Activated naive CD8-positive, alpha-beta T cell (primary cell): ENCODE data around the gene IL1R1.

Source experiments
- H3K27ac Mint-ChIP-seq: one replicate; pipeline ENCODE4 v1.8.0; 2021; ENCODE audit warnings: mixed read lengths
- H3K27me3 Mint-ChIP-seq: one replicate; pipeline ENCODE4 v1.8.0; 2021; ENCODE audit warnings: mixed read lengths
- H3K36me3 Mint-ChIP-seq: one replicate; pipeline ENCODE4 v1.8.0; 2021; ENCODE audit warnings: mixed read lengths
- H3K4me1 Mint-ChIP-seq: one replicate; pipeline ENCODE4 v1.8.0; 2021; ENCODE audit warnings: low read depth, mixed read lengths
- H3K4me3 Mint-ChIP-seq: one replicate; pipeline ENCODE4 v1.8.0; 2021; ENCODE audit warnings: mild to moderate bottlenecking, mixed read lengths
- H3K9me3 Mint-ChIP-seq: one replicate; pipeline ENCODE4 v1.8.0; 2021; ENCODE audit warnings: low read depth, mixed read lengths

IL1R1 gene

DNA sequence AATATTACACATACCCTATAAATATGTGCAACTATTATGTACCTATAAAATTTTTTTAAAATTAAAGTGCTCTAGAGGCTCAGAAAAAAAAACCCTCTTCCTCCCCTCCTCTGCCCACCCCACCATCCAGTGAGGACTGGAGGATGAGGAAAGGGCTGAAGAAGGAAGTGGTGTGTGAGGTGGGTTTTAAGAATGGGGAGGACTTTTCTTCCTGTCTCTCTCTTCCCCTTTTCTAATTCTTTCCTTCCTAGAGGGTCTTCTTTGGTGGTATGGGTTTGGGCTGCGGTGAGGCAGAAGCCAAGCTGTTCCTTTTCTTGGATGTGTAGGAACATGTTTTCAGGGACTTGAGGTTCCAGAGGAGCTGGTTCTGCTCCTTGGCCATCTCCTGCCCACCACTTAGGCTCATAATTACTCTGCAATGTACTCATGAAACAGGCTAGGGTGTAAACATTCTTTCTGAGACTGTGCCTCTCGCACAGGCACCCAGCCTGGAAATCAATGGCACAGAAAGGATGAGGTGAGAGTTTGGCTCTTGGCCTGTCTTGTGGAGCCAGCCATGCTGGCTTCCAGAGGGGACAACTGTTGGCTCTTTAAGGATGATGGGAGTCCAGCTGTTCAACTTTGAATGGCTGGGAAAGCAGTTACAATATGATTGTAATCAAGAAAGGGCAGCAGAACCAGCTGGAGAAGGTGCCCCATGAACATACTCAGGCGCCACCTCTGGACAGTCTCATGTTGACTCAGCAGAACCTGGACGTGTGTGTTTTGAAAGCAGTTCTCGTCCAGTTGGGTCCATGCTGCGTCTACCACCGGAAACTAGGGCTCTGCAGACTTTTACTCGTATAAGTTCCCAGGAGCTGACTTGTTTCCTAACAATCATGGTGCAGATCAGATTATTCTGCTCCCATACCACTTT, 82.5 kb downstream of the IL1R1 start:
- H3K4me3 Mint-ChIP-seq, result no peak overlapping the region
- H3K27ac Mint-ChIP-seq, result peak overlapping the region; percentile 30
- no peaks in the 10 kb centered on the region for H3K9me3 Mint-ChIP-seq
- peaks cover 36% of the 10 kb centered on the region for H3K4me1 Mint-ChIP-seq
- no peaks in the 10 kb centered on the region for H3K27me3 Mint-ChIP-seq
- no peaks in the 10 kb centered on the region for H3K36me3 Mint-ChIP-seq

- H3K27ac Mint-ChIP-seq, result peak overlapping the region; percentile 93
- no peaks in the 10 kb centered on the region for H3K9me3 Mint-ChIP-seq
- H3K36me3 Mint-ChIP-seq, result no peaks in the 10 kb centered on the region
- H3K4me1 Mint-ChIP-seq, result peaks cover 36% of the 10 kb centered on the region
- no peaks in the 10 kb centered on the region for H3K27me3 Mint-ChIP-seq
- H3K4me3 Mint-ChIP-seq, result no peak overlapping the region
Measured at GRCh38 chr2:102226171-102226570, 83.6 kb downstream of the IL1R1 start.

GRCh38 chr2:102226612-102227391, 84.3 kb downstream of the IL1R1 start:
- Mint-ChIP-seq H3K36me3 (peaks cover 2% of the 10 kb centered on the region), H3K4me3 (peak overlapping the region; percentile 42), H3K27ac (peak overlapping the region; percentile 93), H3K4me1 (peaks cover 36% of the 10 kb centered on the region), H3K27me3 (no peaks in the 10 kb centered on the region), H3K9me3 (no peaks in the 10 kb centered on the region)

DNA sequence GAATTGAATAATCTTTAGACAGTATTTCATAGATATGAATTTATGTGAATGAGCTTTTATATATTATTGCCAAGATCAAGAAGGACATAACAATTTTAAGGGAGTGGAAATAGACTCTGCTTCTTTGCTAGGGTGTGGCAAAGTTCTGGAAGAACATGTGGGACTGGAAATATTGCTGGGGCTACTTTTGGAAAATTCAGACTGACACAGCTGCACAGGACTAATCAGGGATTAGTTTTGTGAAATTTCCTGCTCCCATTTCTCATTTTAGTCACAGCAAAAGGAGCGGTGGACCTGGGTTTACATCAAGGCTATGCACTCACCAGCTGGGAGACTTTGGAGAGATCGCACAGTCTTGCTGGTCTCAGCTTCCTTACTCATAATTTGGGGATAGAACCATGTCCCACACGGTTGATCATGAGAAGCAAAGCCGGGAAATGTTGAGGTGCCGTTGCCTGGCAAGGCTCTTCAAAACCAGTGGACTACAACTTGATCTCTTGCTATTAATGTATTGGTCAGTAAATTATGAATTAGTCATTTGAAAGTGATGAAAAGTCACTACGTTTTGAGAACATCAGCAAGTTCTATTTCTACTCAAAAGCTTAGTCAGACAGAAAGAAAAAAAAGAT, 86.7 kb downstream of the IL1R1 start:
- peak overlapping the region; percentile 87 for H3K27ac Mint-ChIP-seq
- no peaks in the 10 kb centered on the region for H3K9me3 Mint-ChIP-seq
- no peaks in the 10 kb centered on the region for H3K27me3 Mint-ChIP-seq
- H3K4me3 Mint-ChIP-seq, result peak overlapping the region; percentile 3
- peaks cover 43% of the 10 kb centered on the region for H3K4me1 Mint-ChIP-seq
- peaks cover 2% of the 10 kb centered on the region for H3K36me3 Mint-ChIP-seq
